Neural cell (in vitro differentiated cells): Measurements from ENCODE around the gene NECTIN1. TPM values are rescaled to one million over a fixed set of nuclear protein-coding genes. Genes with fewer than 3 reads are reported as not detected.

ENCODE experiments used
- H2AFZ ChIP-seq: fragments of 200-600, 300-800 bp; sonication (generic), shearing (Covaris generic); 2 replicates; pipeline ENCODE4 v1.6.0; 2014; ENCODE audit warnings: low read depth, mild to moderate bottlenecking, antibody characterized with exemption, low read length, moderate library complexity
- H3F3A ChIP-seq: fragments of 200-600 bp; shearing (Covaris generic); 2 replicates; pipeline ENCODE4 v1.6.1; 2016; ENCODE audit warnings: mild to moderate bottlenecking, moderate library complexity, mixed read lengths, antibody characterized with exemption, low read length; ENCODE audit not compliant: insufficient read depth, poor library complexity, severe bottlenecking
- H3K27ac ChIP-seq: fragments of 200-600, 300-800 bp; sonication (generic), shearing (Covaris generic); 2 replicates; pipeline ENCODE4 v1.5.1; 2014; ENCODE audit warnings: mild to moderate bottlenecking, low read length, moderate library complexity
- H3K27me3 ChIP-seq: fragments of 300-800, 200-600 bp; sonication (generic), shearing (Covaris generic); 2 replicates; pipeline ENCODE4 v1.6.0; 2014; ENCODE audit warnings: mild to moderate bottlenecking, low read depth, low read length, moderate library complexity; ENCODE audit not compliant: insufficient read depth
- H3K36me3 ChIP-seq: fragments of 300-800, 200-600 bp; sonication (generic), shearing (Covaris generic); 2 replicates; pipeline ENCODE4 v1.5.1; 2014; ENCODE audit warnings: mild to moderate bottlenecking, antibody characterized with exemption, low read length, moderate library complexity; ENCODE audit not compliant: insufficient read depth
- H3K4me2 ChIP-seq: fragments of 300-800, 200-600 bp; sonication (generic), shearing (Covaris generic); 2 replicates; pipeline ENCODE4 v1.6.0; 2014; ENCODE audit warnings: mild to moderate bottlenecking, low read length
- H3K4me3 ChIP-seq: fragments of 300-800, 200-600 bp; sonication (generic), shearing (Covaris generic); 2 replicates; pipeline ENCODE4 v1.5.1; 2014; ENCODE audit warnings: mild to moderate bottlenecking, low read length, moderate library complexity
- H3K79me2 ChIP-seq: fragments of 200-600 bp; shearing (Covaris generic); replicated peaks from 2 replicates; pipeline ENCODE4 v1.6.0; 2014; ENCODE audit warnings: mild to moderate bottlenecking, low read length, moderate library complexity; ENCODE audit not compliant: insufficient read depth
- H3K9ac ChIP-seq: fragments of 300-800, 200-600 bp; sonication (generic), shearing (Covaris generic); 2 replicates; pipeline ENCODE4 v1.6.1; 2016; ENCODE audit warnings: mild to moderate bottlenecking, low read length, mixed read lengths
- H3K9me2 ChIP-seq: fragments of 200-600 bp; shearing (Covaris generic); 2 replicates; pipeline ENCODE4 v1.6.1; 2016; ENCODE audit warnings: mild to moderate bottlenecking, low read length, mixed read lengths; ENCODE audit not compliant: insufficient read depth
- H3K9me3 ChIP-seq: fragments of 200-600, 300-800 bp; sonication (generic), shearing (Covaris generic); 2 replicates; pipeline ENCODE4 v1.6.1; 2016; ENCODE audit warnings: mild to moderate bottlenecking, mixed run types, low read length, moderate library complexity, mixed read lengths
- H4K20me1 ChIP-seq: fragments of 200-600 bp; shearing (Covaris generic); 2 replicates; pipeline ENCODE4 v1.6.1; 2016; ENCODE audit warnings: mild to moderate bottlenecking, mixed run types; ENCODE audit not compliant: insufficient read depth
- CTCF ChIP-seq: fragments of 450-650 bp; IDR thresholded peaks from 2 replicates; pipeline ENCODE4 v1.5.1; 2014; ENCODE audit warnings: antibody characterized with exemption, mild to moderate bottlenecking, moderate library complexity; ENCODE audit not compliant: poor library complexity, severe bottlenecking
- EP300 ChIP-seq: fragments of 450-650 bp; conservative IDR thresholded peaks from 2 replicates; pipeline ENCODE4 v1.6.1; 2014; ENCODE audit warnings: antibody characterized with exemption, mild to moderate bottlenecking, moderate library complexity; ENCODE audit not compliant: poor library complexity, severe bottlenecking
- EZH2 ChIP-seq: fragments of 200-600, 300-800 bp; shearing (Covaris generic), sonication (generic); IDR thresholded peaks from 2 replicates; pipeline ENCODE4 v1.6.1; 2014; ENCODE audit warnings: antibody characterized with exemption, low read length, borderline replicate concordance, mild to moderate bottlenecking; ENCODE audit not compliant: insufficient read depth, poor library complexity, severe bottlenecking
- MXI1 ChIP-seq: fragments of 450-650 bp; conservative IDR thresholded peaks from 2 replicates; pipeline ENCODE4 v1.6.1; 2014; ENCODE audit warnings: antibody characterized with exemption, mild to moderate bottlenecking; ENCODE audit not compliant: poor library complexity, severe bottlenecking
- POLR2AphosphoS5 ChIP-seq: IDR thresholded peaks from 2 replicates; pipeline ENCODE4 v1.6.1; 2012
- RAD21 ChIP-seq: fragments of 450-650 bp; conservative IDR thresholded peaks from 2 replicates; pipeline ENCODE4 v1.6.1; 2014; ENCODE audit warnings: antibody characterized with exemption, mild to moderate bottlenecking, moderate library complexity
- SMC3 ChIP-seq: fragments of 450-650 bp; conservative IDR thresholded peaks from 2 replicates; pipeline ENCODE4 v1.6.1; 2014; ENCODE audit warnings: antibody characterized with exemption, mild to moderate bottlenecking, moderate library complexity; ENCODE audit not compliant: poor library complexity
- TAF1 ChIP-seq: IDR thresholded peaks from 2 replicates; pipeline ENCODE4 v1.6.1; 2012; ENCODE audit warnings: low read depth
- polyA plus RNA-seq: library from polyadenylated mRNA; depleted of rRNA; stranded (reverse); fragments of >200 nt; gene quantifications from 2 replicates; pipeline ENCODE4 v1.2.3, GENCODE V29; 2014
- TF ChIP-seq, protein P1 (sequence below): IDR thresholded peaks from 2 replicates; pipeline ENCODE4 v1.6.1; 2012; ENCODE audit warnings: borderline replicate concordance

The NECTIN1 gene
- polyA plus RNA-seq, 1 donor from 2014 or later = 5.6 TPM

- Histone ChIP-seq H3K27me3 (no peaks in the 10 kb centered on the region), H3K9me2 (no peaks in the 10 kb centered on the region), H3K27ac (no peak overlapping the region), H3K4me3 (no peak overlapping the region), H3K9ac (no peak overlapping the region), H2AFZ (no peak overlapping the region), H3K9me3 (no peaks in the 10 kb centered on the region), H3K4me2 (no peak overlapping the region), H3K79me2 (peaks cover 22% of the 10 kb centered on the region), H3K36me3 (no peaks in the 10 kb centered on the region), H3F3A (no peaks in the 10 kb centered on the region), H4K20me1 (no peaks in the 10 kb centered on the region)
- TF ChIP-seq CTCF (no peak), POLR2AphosphoS5 (no peak), EP300 (no peak), EZH2 (no peak), SMC3 (no peak)
These were observed 23.0 kb downstream of the NECTIN1 start for GRCh38 chr11:119706029-119706428.

- peaks cover 22% of the 10 kb centered on the region for H3K79me2 ChIP-seq
- no peak overlapping the region for H3K4me3 ChIP-seq
- no peak overlapping the region for H2AFZ ChIP-seq
- no peaks in the 10 kb centered on the region for H3K36me3 ChIP-seq
- no peaks in the 10 kb centered on the region for H4K20me1 ChIP-seq
- H3F3A ChIP-seq = no peaks in the 10 kb centered on the region
- H3K27me3 ChIP-seq = no peaks in the 10 kb centered on the region
- H3K27ac ChIP-seq = no peak overlapping the region
- no peaks in the 10 kb centered on the region for H3K9me2 ChIP-seq
- H3K9ac ChIP-seq = no peak overlapping the region
- no peaks in the 10 kb centered on the region for H3K9me3 ChIP-seq
- H3K4me2 ChIP-seq = no peak overlapping the region
- TF ChIP-seq SMC3 (no peak), EZH2 (no peak), CTCF (no peak), POLR2AphosphoS5 (no peak), EP300 (no peak), TAF1 (no peak), RAD21 (no peak), MXI1 (no peak)
- TF ChIP-seq, protein P1, sequence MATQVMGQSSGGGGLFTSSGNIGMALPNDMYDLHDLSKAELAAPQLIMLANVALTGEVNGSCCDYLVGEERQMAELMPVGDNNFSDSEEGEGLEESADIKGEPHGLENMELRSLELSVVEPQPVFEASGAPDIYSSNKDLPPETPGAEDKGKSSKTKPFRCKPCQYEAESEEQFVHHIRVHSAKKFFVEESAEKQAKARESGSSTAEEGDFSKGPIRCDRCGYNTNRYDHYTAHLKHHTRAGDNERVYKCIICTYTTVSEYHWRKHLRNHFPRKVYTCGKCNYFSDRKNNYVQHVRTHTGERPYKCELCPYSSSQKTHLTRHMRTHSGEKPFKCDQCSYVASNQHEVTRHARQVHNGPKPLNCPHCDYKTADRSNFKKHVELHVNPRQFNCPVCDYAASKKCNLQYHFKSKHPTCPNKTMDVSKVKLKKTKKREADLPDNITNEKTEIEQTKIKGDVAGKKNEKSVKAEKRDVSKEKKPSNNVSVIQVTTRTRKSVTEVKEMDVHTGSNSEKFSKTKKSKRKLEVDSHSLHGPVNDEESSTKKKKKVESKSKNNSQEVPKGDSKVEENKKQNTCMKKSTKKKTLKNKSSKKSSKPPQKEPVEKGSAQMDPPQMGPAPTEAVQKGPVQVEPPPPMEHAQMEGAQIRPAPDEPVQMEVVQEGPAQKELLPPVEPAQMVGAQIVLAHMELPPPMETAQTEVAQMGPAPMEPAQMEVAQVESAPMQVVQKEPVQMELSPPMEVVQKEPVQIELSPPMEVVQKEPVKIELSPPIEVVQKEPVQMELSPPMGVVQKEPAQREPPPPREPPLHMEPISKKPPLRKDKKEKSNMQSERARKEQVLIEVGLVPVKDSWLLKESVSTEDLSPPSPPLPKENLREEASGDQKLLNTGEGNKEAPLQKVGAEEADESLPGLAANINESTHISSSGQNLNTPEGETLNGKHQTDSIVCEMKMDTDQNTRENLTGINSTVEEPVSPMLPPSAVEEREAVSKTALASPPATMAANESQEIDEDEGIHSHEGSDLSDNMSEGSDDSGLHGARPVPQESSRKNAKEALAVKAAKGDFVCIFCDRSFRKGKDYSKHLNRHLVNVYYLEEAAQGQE = no peak
These were observed 23.6 kb downstream of the NECTIN1 start for GRCh38 chr11:119705362-119705761.
